GM23338 (cell line): ENCODE data around the gene GALM. TPM values are rescaled to one million over a fixed set of nuclear protein-coding genes. Genes with fewer than 3 reads are reported as not detected.

Experiments
- ATAC-seq: fragments of 200-7000 bp; cut with Tn5 transposase; 3 replicates; pipeline ENCODE4 v1.9.1; 2020
- DNase-seq: peaks from one replicate; pipeline ENCODE4 v3.0.0-alpha.2; 2015; ENCODE audit warnings: low spot score
- H2AFZ ChIP-seq: fragments of 200-600 bp; sonication (generic); 2 replicates; pipeline ENCODE4 v1.8.0; 2016; ENCODE audit warnings: antibody characterized with exemption, mild to moderate bottlenecking, moderate library complexity
- H3F3A ChIP-seq: fragments of 200-600 bp; sonication (generic); replicated peaks from 2 replicates; pipeline ENCODE4 v1.8.0; 2017; ENCODE audit warnings: antibody characterized with exemption, mixed run types, low read depth
- H3K27ac ChIP-seq: fragments of 200-600 bp; sonication (generic); 2 replicates; pipeline ENCODE4 v1.6.1; 2016; ENCODE audit warnings: low read depth
- H3K27me3 ChIP-seq: fragments of 200-600 bp; sonication (generic); 2 replicates; pipeline ENCODE4 v1.8.0; 2016; ENCODE audit warnings: mild to moderate bottlenecking, mixed run types, moderate library complexity; ENCODE audit not compliant: insufficient read depth
- H3K36me3 ChIP-seq: fragments of 200-600 bp; sonication (generic); 2 replicates; pipeline ENCODE4 v1.8.0; 2016; ENCODE audit warnings: mild to moderate bottlenecking; ENCODE audit not compliant: insufficient read depth
- H3K4me1 ChIP-seq: fragments of 200-600 bp; sonication (generic); 2 replicates; pipeline ENCODE4 v1.8.0; 2016; ENCODE audit warnings: mild to moderate bottlenecking, moderate library complexity; ENCODE audit not compliant: insufficient read depth
- H3K4me2 ChIP-seq: fragments of 200-600 bp; sonication (generic); 2 replicates; pipeline ENCODE4 v1.7.1; 2017; ENCODE audit warnings: mixed run types
- H3K4me3 ChIP-seq: fragments of 200-600 bp; sonication (generic); 2 replicates; pipeline ENCODE4 v1.6.1; 2016; ENCODE audit warnings: mixed run types
- H3K79me2 ChIP-seq: fragments of 200-600 bp; sonication (generic); replicated peaks from 2 replicates; pipeline ENCODE4 v1.8.0; 2017; ENCODE audit warnings: mild to moderate bottlenecking; ENCODE audit not compliant: insufficient read depth
- H3K9me2 ChIP-seq: fragments of 200-600 bp; sonication (generic); 2 replicates; pipeline ENCODE4 v1.8.0; 2017; ENCODE audit not compliant: insufficient read depth
- H4K20me1 ChIP-seq: fragments of 200-600 bp; sonication (generic); replicated peaks from 2 replicates; pipeline ENCODE4 v1.8.0; 2017; ENCODE audit warnings: mild to moderate bottlenecking; ENCODE audit not compliant: insufficient read depth
- H3K27ac Mint-ChIP-seq: 2 replicates; pipeline ENCODE4 v1.8.0; 2020; ENCODE audit warnings: inconsistent platforms, mild to moderate bottlenecking, moderate library complexity, mixed read lengths
- H3K27me3 Mint-ChIP-seq: 3 replicates; pipeline ENCODE4 v1.8.0; 2022; ENCODE audit warnings: low read depth, mild to moderate bottlenecking, moderate library complexity, mixed read lengths, inconsistent platforms; ENCODE audit not compliant: insufficient read depth, poor library complexity
- H3K36me3 Mint-ChIP-seq: 3 replicates; pipeline ENCODE4 v1.8.0; 2021; ENCODE audit warnings: low read depth, mild to moderate bottlenecking, inconsistent platforms, moderate library complexity, mixed read lengths
- H3K4me1 Mint-ChIP-seq: 3 replicates; pipeline ENCODE4 v1.8.0; 2020; ENCODE audit warnings: mild to moderate bottlenecking, inconsistent platforms, mixed read lengths
- H3K4me3 Mint-ChIP-seq: 3 replicates; pipeline ENCODE4 v1.8.0; 2021; ENCODE audit warnings: moderate library complexity, mild to moderate bottlenecking, inconsistent platforms, mixed read lengths
- H3K9me3 Mint-ChIP-seq: 3 replicates; pipeline ENCODE4 v1.8.0; 2020; ENCODE audit warnings: moderate library complexity, mild to moderate bottlenecking, inconsistent platforms, mixed read lengths
- EZH2 ChIP-seq: fragments of 200-600 bp; sonication (generic); IDR thresholded peaks from one replicate; pipeline ENCODE4 v1.8.0; 2017; ENCODE audit warnings: antibody characterized with exemption, mild to moderate bottlenecking, low read depth; ENCODE audit not compliant: unreplicated experiment
- EZH2phosphoT487 ChIP-seq: fragments of 200-600 bp; sonication (generic); IDR thresholded peaks from one replicate; pipeline ENCODE4 v1.8.1; 2018; ENCODE audit warnings: antibody characterized with exemption; ENCODE audit not compliant: unreplicated experiment
- JUNB ChIP-seq: IDR thresholded peaks from one replicate; pipeline ENCODE4 v1.6.1; 2016; ENCODE audit warnings: antibody characterized with exemption; ENCODE audit not compliant: unreplicated experiment
- POLR2AphosphoS5 ChIP-seq: IDR thresholded peaks from 2 replicates; pipeline ENCODE4 v1.6.1; 2016; ENCODE audit warnings: antibody characterized with exemption, low read depth
- REST ChIP-seq: IDR thresholded peaks from one replicate; pipeline ENCODE4 v1.6.1; 2018; ENCODE audit warnings: antibody characterized with exemption; ENCODE audit not compliant: unreplicated experiment
- STAT1 ChIP-seq: IDR thresholded peaks from one replicate; pipeline ENCODE4 v1.6.1; 2016; ENCODE audit warnings: antibody characterized with exemption; ENCODE audit not compliant: unreplicated experiment
- ZNF114 ChIP-seq: fragments of 250-450 bp; sonication (Bioruptor Pico); IDR thresholded peaks from 2 replicates; pipeline ENCODE4 v1.5.0; 2020; ENCODE audit warnings: mild to moderate bottlenecking, moderate library complexity
- ZNF331 ChIP-seq: fragments of 250-450 bp; sonication (Bioruptor Pico); IDR thresholded peaks from 2 replicates; pipeline ENCODE4 v1.5.0; 2020; ENCODE audit warnings: low read depth, mild to moderate bottlenecking, moderate library complexity
- ZNF462 ChIP-seq: fragments of 250-450 bp; sonication (Bioruptor Pico); IDR thresholded peaks from 2 replicates; pipeline ENCODE4 v1.5.0; 2020; ENCODE audit warnings: mild to moderate bottlenecking, moderate library complexity
- polyA plus RNA-seq: library from polyadenylated mRNA; unstranded; fragments of >200 nt; fragmentation: Nextera tagmentation; extraction: Ambion mirVana; gene quantifications from 2 replicates; pipeline ENCODE4 v1.2.1, GENCODE V29; 2016
- total RNA-seq: library from RNA; depleted of rRNA; stranded (reverse); fragments of >200 nt; shearing (Covaris generic); gene quantifications from 2 replicates; pipeline ENCODE4 v1.2.3, GENCODE V29; 2014
- TF ChIP-seq, protein P1 (sequence below), 2 experiments: fragments of 200-600 bp in 1 of 2; sonication (generic) in 1 of 2; conservative IDR thresholded peaks; 2 replicates each; pipeline versions ENCODE4 v1.5.1 to v1.6.1; 2016 to 2017; ENCODE audit warnings: antibody characterized with exemption in 2 of 2, low read depth in 2 of 2, mild to moderate bottlenecking in 2 of 2, moderate library complexity in 1 of 2
- TF ChIP-seq, protein P2 (sequence below): IDR thresholded peaks from 2 replicates; pipeline ENCODE4 v1.6.1; 2016; ENCODE audit warnings: antibody characterized with exemption

Gene GALM
- total and polyA plus RNA-seq, 2 experiments from 2014 or later: 9.3 to 21.6 TPM

- TF ChIP-seq EZH2 (no peak), STAT1 (no peak)
- TF ChIP-seq, protein P1, sequence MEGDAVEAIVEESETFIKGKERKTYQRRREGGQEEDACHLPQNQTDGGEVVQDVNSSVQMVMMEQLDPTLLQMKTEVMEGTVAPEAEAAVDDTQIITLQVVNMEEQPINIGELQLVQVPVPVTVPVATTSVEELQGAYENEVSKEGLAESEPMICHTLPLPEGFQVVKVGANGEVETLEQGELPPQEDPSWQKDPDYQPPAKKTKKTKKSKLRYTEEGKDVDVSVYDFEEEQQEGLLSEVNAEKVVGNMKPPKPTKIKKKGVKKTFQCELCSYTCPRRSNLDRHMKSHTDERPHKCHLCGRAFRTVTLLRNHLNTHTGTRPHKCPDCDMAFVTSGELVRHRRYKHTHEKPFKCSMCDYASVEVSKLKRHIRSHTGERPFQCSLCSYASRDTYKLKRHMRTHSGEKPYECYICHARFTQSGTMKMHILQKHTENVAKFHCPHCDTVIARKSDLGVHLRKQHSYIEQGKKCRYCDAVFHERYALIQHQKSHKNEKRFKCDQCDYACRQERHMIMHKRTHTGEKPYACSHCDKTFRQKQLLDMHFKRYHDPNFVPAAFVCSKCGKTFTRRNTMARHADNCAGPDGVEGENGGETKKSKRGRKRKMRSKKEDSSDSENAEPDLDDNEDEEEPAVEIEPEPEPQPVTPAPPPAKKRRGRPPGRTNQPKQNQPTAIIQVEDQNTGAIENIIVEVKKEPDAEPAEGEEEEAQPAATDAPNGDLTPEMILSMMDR (conservative IDR thresholded peaks at IDR 0.05; ENCODE audit: low read depth in 2 of 2): no peak
- TF ChIP-seq, protein P2, sequence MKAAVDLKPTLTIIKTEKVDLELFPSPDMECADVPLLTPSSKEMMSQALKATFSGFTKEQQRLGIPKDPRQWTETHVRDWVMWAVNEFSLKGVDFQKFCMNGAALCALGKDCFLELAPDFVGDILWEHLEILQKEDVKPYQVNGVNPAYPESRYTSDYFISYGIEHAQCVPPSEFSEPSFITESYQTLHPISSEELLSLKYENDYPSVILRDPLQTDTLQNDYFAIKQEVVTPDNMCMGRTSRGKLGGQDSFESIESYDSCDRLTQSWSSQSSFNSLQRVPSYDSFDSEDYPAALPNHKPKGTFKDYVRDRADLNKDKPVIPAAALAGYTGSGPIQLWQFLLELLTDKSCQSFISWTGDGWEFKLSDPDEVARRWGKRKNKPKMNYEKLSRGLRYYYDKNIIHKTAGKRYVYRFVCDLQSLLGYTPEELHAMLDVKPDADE: no peak
Observed at GRCh38 chr2:38731090-38731489, 65.2 kb downstream of the GALM start (continued).

DNA sequence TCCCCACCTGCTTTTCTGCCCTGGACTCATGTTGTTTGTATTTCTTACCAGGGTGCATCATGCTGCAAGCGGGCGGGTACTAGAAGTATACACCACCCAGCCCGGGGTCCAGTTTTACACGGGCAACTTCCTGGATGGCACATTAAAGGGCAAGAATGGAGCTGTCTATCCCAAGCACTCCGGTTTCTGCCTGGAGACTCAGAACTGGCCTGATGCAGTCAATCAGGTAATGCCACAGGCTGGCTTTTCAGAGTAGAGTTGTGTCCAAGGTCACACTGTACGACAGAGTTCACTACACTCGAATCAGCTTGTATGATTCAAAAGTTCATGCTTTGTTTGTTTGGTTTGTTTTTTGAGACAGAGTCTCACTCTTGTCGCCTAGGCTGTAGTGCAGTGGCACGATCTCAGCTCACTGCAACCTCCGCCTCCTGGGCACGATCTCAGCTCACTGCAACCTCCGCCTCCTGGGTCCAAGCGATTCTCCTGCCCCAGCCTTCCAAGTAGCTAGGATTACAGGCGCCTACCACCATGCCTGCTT lies 65.8 kb downstream of the GALM start:
- ATAC-seq (no peak), DNase-seq (no peak)
- Mint-ChIP-seq H3K4me3 (no peak overlapping the region), H3K36me3 (peaks cover 4% of the 10 kb centered on the region; the same call in 2 of the 3 replicates), H3K9me3 (no peaks in the 10 kb centered on the region), H3K27ac (no peak overlapping the region), H3K27me3 (peaks cover 3% of the 10 kb centered on the region), H3K4me1 (peaks cover 5% of the 10 kb centered on the region; the same call in 2 of the 3 replicates)
- TF ChIP-seq JUNB: no peak
- no peak for TF ChIP-seq EZH2phosphoT487
- no peak for TF ChIP-seq REST
- TF ChIP-seq POLR2AphosphoS5: no peak
- TF ChIP-seq ZNF462 (CRISPR knock-in tag): no peak
- TF ChIP-seq ZNF114 (CRISPR knock-in tag): no peak
- TF ChIP-seq ZNF331: no peak
- Histone ChIP-seq H3K4me1 (no peaks in the 10 kb centered on the region), H4K20me1 (no peaks in the 10 kb centered on the region; the same call in none of the 2 replicates), H3K9me2 (no peaks in the 10 kb centered on the region), H2AFZ (no peak overlapping the region), H3K27me3 (no peaks in the 10 kb centered on the region), H3K4me3 (no peak overlapping the region), H3K27ac (no peak overlapping the region), H3K79me2 (no peaks in the 10 kb centered on the region), H3K4me2 (no peak overlapping the region), H3K36me3 (no peaks in the 10 kb centered on the region), H3F3A (0 out of 2 replicates have a peak, but pooled peaks cover 4% of the 10 kb centered on the region)
